ENCODE results near the gene TGM2. TPM values are rescaled to one million over a fixed set of nuclear protein-coding genes. Genes with fewer than 3 reads are reported as not detected.

Gene TGM2
- total and polyA plus RNA-seq, 2 donors (not counting 3 experiments of a cell fraction or from before 2014, with no cell fraction given): 861 to 868 TPM

GRCh38 chr20:38141889-38142494 is 23.1 kb downstream of the TGM2 start:
- ChIA-PET POLR2A (no interaction called here), CTCF (interaction anchor here (3.1 kb wide), 1 partner anchor 84 kb away, joined by 15 read pairs; no protein-coding TSS in a partner anchor)
- H3K4me1 ChIP-seq (ENCODE audit: control insufficient read depth, extremely low read depth, insufficient read depth, low read length): peaks cover 82% of the 10 kb centered on the region

More at GRCh38 chr20:38141889-38142494, 23.1 kb downstream of the TGM2 start:
- Histone ChIP-seq H3K4me2 (ENCODE audit: insufficient read depth, low read length) (no peak overlapping the region), H3K4me3 (replicated peaks in 1 of 3; ENCODE audit: insufficient read depth in 1 of 3, low read depth in 1 of 3, low read length in 3 of 3) (no peak overlapping the region), H3K27me3 (ENCODE audit: control insufficient read depth in 2 of 2, insufficient read depth in 2 of 2, low read length in 2 of 2) (no peaks in the 10 kb centered on the region), H3K9me3 (replicated peaks; ENCODE audit: control insufficient read depth, insufficient read depth, low read length) (no peaks in the 10 kb centered on the region), H3K27ac (ENCODE audit: insufficient read depth, low read depth, low read length) (peak overlapping the region; percentile 41), H3K36me3 (ENCODE audit: control insufficient read depth in 2 of 2, extremely low read depth in 1 of 2, insufficient read depth in 2 of 2, low read length in 2 of 2) (peaks cover 25 to 71% of the 10 kb centered on the region in 2 experiments), H3K9ac (replicated peaks; ENCODE audit: extremely low read depth, insufficient read depth, low read length) (no peak overlapping the region), H3K79me2 (ENCODE audit: control insufficient read depth, insufficient read depth, low read length) (peaks cover 4% of the 10 kb centered on the region), H4K20me1 (replicated peaks; ENCODE audit: control insufficient read depth, extremely low read depth, insufficient read depth, low read length) (no peaks in the 10 kb centered on the region), H3K9me1 (replicated peaks; ENCODE audit: control insufficient read depth, extremely low read depth, insufficient read depth, low read length) (no peaks in the 10 kb centered on the region), H2AFZ (ENCODE audit: low read depth, low read length) (no peak overlapping the region)
- no TSS peak for BruUV-seq (replicated peaks)
- intact Hi-C loops (cut with micrococcal nuclease): no loop called here
- FAIRE-seq (no peak), DNase-seq (ENCODE audit: low read depth, low spot score) (no peak)
- TF ChIP-seq, protein P1, sequence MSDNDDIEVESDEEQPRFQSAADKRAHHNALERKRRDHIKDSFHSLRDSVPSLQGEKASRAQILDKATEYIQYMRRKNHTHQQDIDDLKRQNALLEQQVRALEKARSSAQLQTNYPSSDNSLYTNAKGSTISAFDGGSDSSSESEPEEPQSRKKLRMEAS (IDR thresholded peaks at IDR 0.05; ENCODE audit: insufficient read depth, insufficient read length): no peak
- TF ChIP-seq FOS (IDR thresholded peaks at IDR 0.05; ENCODE audit: borderline replicate concordance, insufficient read depth, low read length): no peak
- no peak for TF ChIP-seq MYC (IDR thresholded peaks at IDR 0.05; ENCODE audit: low read depth, low read length)
- no peak for TF ChIP-seq JUN (IDR thresholded peaks at IDR 0.05; ENCODE audit: borderline replicate concordance, insufficient read depth, insufficient read length, low read depth)
- no peak for TF ChIP-seq POLR2A (IDR thresholded peaks at IDR 0.05; ENCODE audit: low read depth, low read length)
- TF ChIP-seq POLR2AphosphoS5 (IDR thresholded peaks at IDR 0.05; ENCODE audit: insufficient read depth, low read depth, low read length): no peak
- no peak for TF ChIP-seq GATA2 (IDR thresholded peaks at IDR 0.05; ENCODE audit: insufficient read depth, insufficient read length, low read depth, low read length)
- TF ChIP-seq CTCF (IDR thresholded peaks at IDR 0.05; ENCODE audit: extremely low read depth in 1 of 2, insufficient read depth in 1 of 2, low read depth in 1 of 2, low read length in 2 of 2): no peak
- TF ChIP-seq EZH2 (IDR thresholded peaks at IDR 0.05; ENCODE audit: borderline replicate concordance, low read depth, low read length, severe bottlenecking): no peak
- dilution Hi-C loops (cut with MboI; ENCODE audit: extremely low pct_ligation_motif_present, low sequenced_read_pairs): no loop called here
